ENCODE measurements around the gene AGTRAP.
A peak's percentile ranks its signal among the peaks of the same experiment; 100 is the strongest.

Gene AGTRAP

GRCh38 chr1:11782127-11782708, 46.3 kb downstream of the AGTRAP start:
- H3K9me3 ChIP-seq, result no peaks in the 10 kb centered on the region
- no peak for DNase-seq (ENCODE audit: low spot score in 2 of 2)
- in situ Hi-C loops (cut with MboI; ENCODE audit: low sequenced_read_pairs), result no loop called here
- H3K36me3 ChIP-seq (replicated peaks), result no peaks in the 10 kb centered on the region
- H3K4me3 ChIP-seq, result no peak overlapping the region
- H3K27me3 ChIP-seq (ENCODE audit: low read depth), result no peaks in the 10 kb centered on the region
- H3K4me1 ChIP-seq, result no peaks in the 10 kb centered on the region; the same call in 1 of the 2 replicates

- in situ Hi-C loops (cut with MboI; ENCODE audit: low sequenced_read_pairs), result no loop called here
- Histone ChIP-seq H3K36me3 (replicated peaks) (no peaks in the 10 kb centered on the region), H3K27me3 (ENCODE audit: low read depth) (no peaks in the 10 kb centered on the region), H3K4me1 (peaks cover 2% of the 10 kb centered on the region; the same call in 1 of the 2 replicates), H3K4me3 (no peak overlapping the region), H3K9me3 (no peaks in the 10 kb centered on the region)
- DNase-seq (ENCODE audit: low spot score in 2 of 2), result no peak
Observed at GRCh38 chr1:11783556-11783955, 47.6 kb downstream of the AGTRAP start.

GRCh38 chr1:11784256-11784992, 48.5 kb downstream of the AGTRAP start:
- no peak for DNase-seq (ENCODE audit: low spot score in 2 of 2)
- Histone ChIP-seq H3K9me3 (no peaks in the 10 kb centered on the region), H3K4me1 (peaks cover 2% of the 10 kb centered on the region; the same call in 1 of the 2 replicates), H3K36me3 (replicated peaks) (no peaks in the 10 kb centered on the region), H3K27me3 (ENCODE audit: low read depth) (no peaks in the 10 kb centered on the region), H3K4me3 (no peak overlapping the region)
- in situ Hi-C loops (cut with MboI; ENCODE audit: low sequenced_read_pairs), result no loop called here

- in situ Hi-C loops (cut with MboI; ENCODE audit: low sequenced_read_pairs), result no loop called here
- Histone ChIP-seq H3K9me3 (no peaks in the 10 kb centered on the region), H3K27me3 (ENCODE audit: low read depth) (no peaks in the 10 kb centered on the region), H3K36me3 (replicated peaks) (no peaks in the 10 kb centered on the region), H3K4me1 (peaks cover 2% of the 10 kb centered on the region; the same call in 1 of the 2 replicates), H3K4me3 (no peak overlapping the region)
- peak; percentile 40 to 79 for DNase-seq (ENCODE audit: low spot score in 2 of 2)
Observed at GRCh38 chr1:11784993-11785769, 49.2 kb downstream of the AGTRAP start.

GRCh38 chr1:11786168-11786567, 50.2 kb downstream of the AGTRAP start:
- no peak overlapping the region for H3K4me3 ChIP-seq
- no peak for DNase-seq (ENCODE audit: low spot score in 2 of 2)
- H3K9me3 ChIP-seq, result no peaks in the 10 kb centered on the region
- in situ Hi-C loops (cut with MboI; ENCODE audit: low sequenced_read_pairs), result no loop called here
- H3K4me1 ChIP-seq, result peaks cover 2% of the 10 kb centered on the region; the same call in 1 of the 2 replicates
- H3K36me3 ChIP-seq (replicated peaks), result no peaks in the 10 kb centered on the region
- no peaks in the 10 kb centered on the region for H3K27me3 ChIP-seq (ENCODE audit: low read depth)

- DNase-seq (ENCODE audit: low spot score in 2 of 2), result peak in 1 of 2 experiments; percentile 55
- H3K4me3 ChIP-seq, result no peak overlapping the region
- no peaks in the 10 kb centered on the region for H3K9me3 ChIP-seq
- no peaks in the 10 kb centered on the region for H3K36me3 ChIP-seq (replicated peaks)
- peaks cover 2% of the 10 kb centered on the region; the same call in 1 of the 2 replicates for H3K4me1 ChIP-seq
- in situ Hi-C loops (cut with MboI; ENCODE audit: low sequenced_read_pairs), result no loop called here
- no peaks in the 10 kb centered on the region for H3K27me3 ChIP-seq (ENCODE audit: low read depth)
Observed at GRCh38 chr1:11787251-11787803, 51.4 kb downstream of the AGTRAP start.

GRCh38 chr1:11787804-11788436, 52.0 kb downstream of the AGTRAP start:
- no peaks in the 10 kb centered on the region for H3K27me3 ChIP-seq (ENCODE audit: low read depth)
- peaks cover 2% of the 10 kb centered on the region; the same call in 1 of the 2 replicates for H3K36me3 ChIP-seq (replicated peaks)
- in situ Hi-C loops (cut with MboI; ENCODE audit: low sequenced_read_pairs), result no loop called here
- H3K4me1 ChIP-seq, result peaks cover 2% of the 10 kb centered on the region; the same call in 1 of the 2 replicates
- no peak for DNase-seq (ENCODE audit: low spot score in 2 of 2)
- H3K4me3 ChIP-seq, result no peak overlapping the region
- H3K9me3 ChIP-seq, result no peaks in the 10 kb centered on the region

- H3K36me3 ChIP-seq (replicated peaks), result peaks cover 2% of the 10 kb centered on the region; the same call in 1 of the 2 replicates
- H3K9me3 ChIP-seq, result no peaks in the 10 kb centered on the region
- H3K4me1 ChIP-seq, result peaks cover 2% of the 10 kb centered on the region; the same call in 1 of the 2 replicates
- in situ Hi-C loops (cut with MboI; ENCODE audit: low sequenced_read_pairs), result no loop called here
- no peak overlapping the region for H3K4me3 ChIP-seq
- no peak for DNase-seq (ENCODE audit: low spot score in 2 of 2)
- no peaks in the 10 kb centered on the region for H3K27me3 ChIP-seq (ENCODE audit: low read depth)
Observed at GRCh38 chr1:11788549-11789053, 52.7 kb downstream of the AGTRAP start.

GRCh38 chr1:11789126-11790067, 53.5 kb downstream of the AGTRAP start:
- H3K4me1 ChIP-seq, result peaks cover 2% of the 10 kb centered on the region; the same call in 1 of the 2 replicates
- peaks cover 2% of the 10 kb centered on the region; the same call in 1 of the 2 replicates for H3K36me3 ChIP-seq (replicated peaks)
- no peaks in the 10 kb centered on the region for H3K9me3 ChIP-seq
- no peak for DNase-seq (ENCODE audit: low spot score in 2 of 2)
- in situ Hi-C loops (cut with MboI; ENCODE audit: low sequenced_read_pairs), result no loop called here
- H3K4me3 ChIP-seq, result no peak overlapping the region
- no peaks in the 10 kb centered on the region for H3K27me3 ChIP-seq (ENCODE audit: low read depth)

- Histone ChIP-seq H3K4me1 (peaks cover 2% of the 10 kb centered on the region; the same call in 1 of the 2 replicates), H3K36me3 (replicated peaks) (peaks cover 2% of the 10 kb centered on the region; the same call in 1 of the 2 replicates), H3K4me3 (no peak overlapping the region), H3K27me3 (ENCODE audit: low read depth) (no peaks in the 10 kb centered on the region), H3K9me3 (no peaks in the 10 kb centered on the region)
- DNase-seq (ENCODE audit: low spot score in 2 of 2), result no peak
- in situ Hi-C loops (cut with MboI; ENCODE audit: low sequenced_read_pairs), result no loop called here
Observed at GRCh38 chr1:11790101-11790879, 54.4 kb downstream of the AGTRAP start.

- DNase-seq (ENCODE audit: low spot score in 2 of 2), result no peak
- in situ Hi-C loops (cut with MboI; ENCODE audit: low sequenced_read_pairs), result no loop called here
- Histone ChIP-seq H3K4me1 (peaks cover 2% of the 10 kb centered on the region; the same call in 1 of the 2 replicates), H3K36me3 (replicated peaks) (peaks cover 6% of the 10 kb centered on the region; the same call in 1 of the 2 replicates), H3K27me3 (ENCODE audit: low read depth) (no peaks in the 10 kb centered on the region), H3K9me3 (no peaks in the 10 kb centered on the region), H3K4me3 (no peak overlapping the region)
Observed at GRCh38 chr1:11790880-11791715, 55.2 kb downstream of the AGTRAP start.

Data from HAP-1 (cell line).